IMR-90 (cell line): ENCODE data around the gene VEPH1. TPM values are rescaled to one million over a fixed set of nuclear protein-coding genes. Genes with fewer than 3 reads are reported as not detected.
A peak's percentile ranks its signal among the peaks of the same experiment; 100 is the strongest.

Experiments used
- ATAC-seq: fragments of 200-7000 bp; cut with Tn5 transposase; 2 replicates; pipeline ENCODE4 v1.9.1; 2020; ENCODE audit warnings: low read depth, mild to moderate bottlenecking, moderate library complexity
- BruUV-seq: library from RNA; stranded (reverse); fragments of 400-500 nt; replicated peaks from 2 replicates; lab custom pipeline; 2021; lab: Mats Ljungman, UMichigan
- CTCF ChIA-PET: fragments of 300-600 bp; formaldehyde crosslinking; extraction: SDS; loops from one replicate; lab custom pipeline; 2021; ENCODE audit warnings: antibody characterized with exemption; lab: Yijun Ruan, JAX
- POLR2A ChIA-PET: fragments of 300-600 bp; sonication (Branson Sonifier 250); formaldehyde crosslinking; loops from one replicate; lab custom pipeline; 2022; ENCODE audit warnings: antibody characterized with exemption; ENCODE audit not compliant: unreplicated experiment; lab: Charles Lee
- DNase-seq: peaks from one replicate; pipeline ENCODE4 v3.0.0; 2013
- H2AFZ ChIP-seq: replicated peaks from 2 replicates; pipeline ENCODE3; 2013; ENCODE audit warnings: low read length, mild to moderate bottlenecking; ENCODE audit not compliant: poor library complexity
- H2AK5ac ChIP-seq: 2 replicates; pipeline ENCODE4 v1.6.1; 2013; ENCODE audit warnings: low read depth, low read length, inconsistent platforms
- H2AK9ac ChIP-seq: replicated peaks from 2 replicates; pipeline ENCODE3; 2013; ENCODE audit warnings: mild to moderate bottlenecking, low read depth, low read length, moderate library complexity; ENCODE audit not compliant: poor library complexity
- H2BK120ac ChIP-seq: 2 replicates; pipeline ENCODE4 v1.6.1; 2013; ENCODE audit warnings: low read depth, low read length, inconsistent platforms
- H2BK15ac ChIP-seq: 3 replicates; pipeline ENCODE4 v1.6.1; 2013; ENCODE audit warnings: low read depth, low read length, inconsistent platforms
- H2BK20ac ChIP-seq: 2 replicates; pipeline ENCODE4 v1.6.1; 2013; ENCODE audit warnings: low read depth, mild to moderate bottlenecking, inconsistent platforms, low read length, moderate library complexity
- H2BK5ac ChIP-seq: 2 replicates; pipeline ENCODE4 v1.6.1; 2013; ENCODE audit warnings: mild to moderate bottlenecking, low read depth, low read length, inconsistent platforms; ENCODE audit not compliant: poor library complexity, severe bottlenecking
- H3K14ac ChIP-seq: replicated peaks from 2 replicates; pipeline ENCODE4 v1.6.1; 2013; ENCODE audit warnings: low read depth, low read length, inconsistent platforms
- H3K18ac ChIP-seq: 2 replicates; pipeline ENCODE4 v1.6.1; 2013; ENCODE audit warnings: low read depth, low read length, control low read depth
- H3K23ac ChIP-seq: 2 replicates; pipeline ENCODE4 v1.6.1; 2013; ENCODE audit warnings: low read depth, low read length, inconsistent platforms
- H3K27ac ChIP-seq: 2 replicates; pipeline ENCODE4 v1.5.1; 2013; ENCODE audit warnings: mild to moderate bottlenecking, control low read depth, low read length; ENCODE audit not compliant: insufficient read depth
- H3K27me3 ChIP-seq: 2 replicates; pipeline ENCODE4 v1.6.1; 2013; ENCODE audit warnings: low read length; ENCODE audit not compliant: control insufficient read depth, insufficient read depth
- H3K36me3 ChIP-seq: 2 replicates; pipeline ENCODE4 v1.6.1; 2013; ENCODE audit warnings: low read length, mixed read lengths; ENCODE audit not compliant: control insufficient read depth, insufficient read depth
- H3K4ac ChIP-seq: 2 replicates; pipeline ENCODE4 v1.6.1; 2013; ENCODE audit warnings: low read depth, low read length, inconsistent platforms
- H3K4me1 ChIP-seq: 2 replicates; pipeline ENCODE4 v1.6.1; 2013; ENCODE audit warnings: low read length, mixed read lengths; ENCODE audit not compliant: control insufficient read depth, insufficient read depth
- H3K4me2 ChIP-seq: 2 replicates; pipeline ENCODE4 v1.6.1; 2013; ENCODE audit warnings: low read depth, mild to moderate bottlenecking, control low read depth, low read length, moderate library complexity
- H3K4me3 ChIP-seq: 2 replicates; pipeline ENCODE4 v1.5.1; 2013; ENCODE audit warnings: low read depth, mild to moderate bottlenecking, control low read depth, low read length, moderate library complexity; ENCODE audit not compliant: insufficient read depth
- H3K56ac ChIP-seq: 2 replicates; pipeline ENCODE4 v1.6.1; 2013; ENCODE audit warnings: low read length, inconsistent platforms; ENCODE audit not compliant: insufficient read depth; ENCODE audit errors: extremely low read depth
- H3K79me1 ChIP-seq, 2 experiments: 2 replicates each; pipeline ENCODE4 v1.6.1; 2013; ENCODE audit warnings: low read length in 2 of 2, inconsistent platforms in 1 of 2, low read depth in 1 of 2
- H3K9ac ChIP-seq: 2 replicates; pipeline ENCODE4 v1.6.1; 2013; ENCODE audit warnings: low read depth, low read length, control low read depth
- H3K9me1 ChIP-seq: 2 replicates; pipeline ENCODE4 v1.6.1; 2013; ENCODE audit warnings: low read length, inconsistent platforms; ENCODE audit not compliant: insufficient read depth
- H3K9me3 ChIP-seq: 2 replicates; pipeline ENCODE4 v1.6.1; 2013; ENCODE audit warnings: low read length; ENCODE audit not compliant: control insufficient read depth, insufficient read depth
- H4K20me1 ChIP-seq: 2 replicates; pipeline ENCODE4 v1.6.1; 2013; ENCODE audit warnings: low read length, inconsistent platforms; ENCODE audit not compliant: insufficient read depth
- H4K5ac ChIP-seq: 2 replicates; pipeline ENCODE4 v1.6.1; 2013; ENCODE audit warnings: mild to moderate bottlenecking, low read depth, low read length, control low read depth
- H4K8ac ChIP-seq, 2 experiments: 2 replicates each; pipeline ENCODE4 v1.6.1; 2013; ENCODE audit warnings: low read depth in 2 of 2, low read length in 2 of 2, control low read depth in 1 of 2, inconsistent platforms in 1 of 2
- H4K91ac ChIP-seq: 2 replicates; pipeline ENCODE4 v1.6.1; 2013; ENCODE audit warnings: low read depth, low read length, inconsistent platforms; ENCODE audit not compliant: insufficient read depth
- BHLHE40 ChIP-seq: fragments of 150-350 bp; IDR thresholded peaks from 2 replicates; pipeline ENCODE4 v1.6.1; 2016; ENCODE audit warnings: mild to moderate bottlenecking, low read depth, low read length
- CEBPB ChIP-seq: IDR thresholded peaks from 2 replicates; pipeline ENCODE4 v1.6.1; 2012; ENCODE audit warnings: low read depth, low read length, improper control_type of control experiment
- CHD1 ChIP-seq: IDR thresholded peaks from 2 replicates; pipeline ENCODE4 v1.6.1; 2012; ENCODE audit warnings: low read depth, low read length, improper control_type of control experiment
- CTCF ChIP-seq: conservative IDR thresholded peaks from 2 replicates; pipeline ENCODE4 v1.5.1; 2012; ENCODE audit warnings: mild to moderate bottlenecking, low read depth, low read length, improper control_type of control experiment
- ELK1 ChIP-seq: fragments of 150-350 bp; IDR thresholded peaks from 2 replicates; pipeline ENCODE4 v1.6.1; 2016; ENCODE audit warnings: low read depth, mild to moderate bottlenecking, low read length, moderate library complexity, borderline replicate concordance
- FOS ChIP-seq: fragments of 150-350 bp; IDR thresholded peaks from 2 replicates; pipeline ENCODE4 v1.6.1; 2016; ENCODE audit warnings: low read depth, low read length
- MAFK ChIP-seq: IDR thresholded peaks from 2 replicates; pipeline ENCODE4 v1.6.1; 2012; ENCODE audit warnings: low read depth, low read length, improper control_type of control experiment
- MAZ ChIP-seq: IDR thresholded peaks from 2 replicates; pipeline ENCODE4 v1.6.1; 2012; ENCODE audit warnings: low read depth, mild to moderate bottlenecking, low read length, improper control_type of control experiment, moderate library complexity, borderline replicate concordance
- MXI1 ChIP-seq: IDR thresholded peaks from 2 replicates; pipeline ENCODE4 v1.6.1; 2012; ENCODE audit warnings: low read depth, mild to moderate bottlenecking, low read length, moderate library complexity, borderline replicate concordance
- NFE2L2 ChIP-seq: fragments of 150-350 bp; IDR thresholded peaks from 2 replicates; pipeline ENCODE4 v1.6.1; 2016; ENCODE audit warnings: low read depth, mild to moderate bottlenecking, low read length
- POLR2A ChIP-seq: IDR thresholded peaks from 2 replicates; pipeline ENCODE4 v1.6.1; 2012; ENCODE audit warnings: mild to moderate bottlenecking, low read depth, low read length
- RAD21 ChIP-seq: IDR thresholded peaks from 2 replicates; pipeline ENCODE4 v1.6.1; 2012; ENCODE audit warnings: low read length, improper control_type of control experiment
- RCOR1 ChIP-seq: IDR thresholded peaks from 2 replicates; pipeline ENCODE4 v1.6.1; 2012; ENCODE audit warnings: mild to moderate bottlenecking, low read length, improper control_type of control experiment; ENCODE audit not compliant: insufficient replicate concordance
- RFX5 ChIP-seq: IDR thresholded peaks from 2 replicates; pipeline ENCODE4 v1.8.0; 2012; ENCODE audit warnings: low read depth, mild to moderate bottlenecking, low read length, moderate library complexity
- SMC3 ChIP-seq: fragments of 150-350 bp; IDR thresholded peaks from 2 replicates; pipeline ENCODE4 v1.6.1; 2016; ENCODE audit warnings: low read depth, mild to moderate bottlenecking, antibody characterized with exemption, low read length, moderate library complexity
- USF2 ChIP-seq: fragments of 150-350 bp; IDR thresholded peaks from 2 replicates; pipeline ENCODE4 v1.6.1; 2017; ENCODE audit warnings: mild to moderate bottlenecking, antibody characterized with exemption, low read length, low read depth
- WGBS, 2 experiments: methylation state at CpG; one replicate each; pipeline versions ENCODE4 v1.1.5 to v1.1.7; 2013; ENCODE audit warnings: missing lambda C conversion rate in 2 of 2; ENCODE audit not compliant: insufficient read length in 1 of 2; ENCODE audit errors: extremely low coverage in 2 of 2; 5-methylcytosine and 5-hydroxymethylcytosine counted together
- dilution Hi-C: fragments of 300-500 bp; cut with HindIII; formaldehyde crosslinking; loops from one replicate; pipeline ENCODE4 v1.14.3; 2018; ENCODE audit warnings: low sequenced_read_pairs; ENCODE audit not compliant: unreplicated experiment
- in situ Hi-C: fragments of 300-500 bp; cut with MboI; formaldehyde crosslinking; loops from 3 replicates; pipeline ENCODE4 v1.14.3; 2019; ENCODE audit warnings: low sequenced_read_pairs, inconsistent platforms, mixed read lengths
- intact Hi-C: fragments of 100-400 bp; cut with micrococcal nuclease; formaldehyde crosslinking; loops from 2 replicates; pipeline ENCODE4 v1.10.0; 2022
- polyA plus RNA-seq, 3 experiments: library from polyadenylated mRNA; depleted of rRNA; stranded (reverse); fragments of >200 nt; gene quantifications; 2 replicates each; pipeline ENCODE4 v1.2.3, GENCODE V29; 2012; ENCODE audit warnings: low replicate concordance in 1 of 3
- total RNA-seq: library from RNA; depleted of rRNA; stranded (reverse); fragments of >200 nt; gene quantifications from 2 replicates; pipeline ENCODE4 v1.2.3, GENCODE V29; 2012

The VEPH1 gene
- total and polyA plus RNA-seq, 2 of the 4 experiments (the other 2 are of a cell fraction), result 30.5 to 130 TPM

- Histone ChIP-seq H3K9ac (no peak overlapping the region), H4K20me1 (no peaks in the 10 kb centered on the region), H2AK9ac (no peak overlapping the region), H2AK5ac (peak overlapping the region; percentile 82; the same call in 1 of the 2 replicates), H2BK5ac (no peak overlapping the region), H3K4me2 (no peak overlapping the region), H4K91ac (no peak overlapping the region), H2BK15ac (peak overlapping the region; percentile 72; the same call in 1 of the 3 replicates), H3K9me3 (no peaks in the 10 kb centered on the region), H3K56ac (no peak overlapping the region), H3K79me1 (peaks cover 0 to 12% of the 10 kb centered on the region in 2 experiments; a peak in 2 of 4 replicates), H3K4me1 (no peaks in the 10 kb centered on the region), H4K8ac (no peak overlapping the region), H2AFZ (peak overlapping the region; percentile 46), H3K27me3 (no peaks in the 10 kb centered on the region), H2BK20ac (0 out of 2 replicates have a peak overlapping the region, but pooled peaks have one; percentile 36), H3K9me1 (peaks cover 11% of the 10 kb centered on the region), H3K4ac (peak overlapping the region; percentile 78), H2BK120ac (peak overlapping the region; percentile 71), H4K5ac (no peak overlapping the region), H3K18ac (no peak overlapping the region), H3K36me3 (no peaks in the 10 kb centered on the region), H3K14ac (0 out of 2 replicates have a peak overlapping the region, but pooled peaks have one; percentile 49), H3K27ac (no peak overlapping the region), H3K23ac (peak overlapping the region; percentile 43; the same call in 1 of the 2 replicates), H3K4me3 (no peak overlapping the region)
- dilution Hi-C loops (no loop called here), in situ Hi-C loops (no loop called here), intact Hi-C loops (loop anchor here (5.0 kb wide), 1 partner anchor 45 kb away; no protein-coding TSS in a partner anchor)
- POLR2A ChIA-PET, result no interaction called here
- no TSS peak for BruUV-seq
- CTCF ChIA-PET, result no interaction called here
- 89% methylated on average over 2 of the region's 2 CpGs; no CpG with 5 or more reads in 1 of the 2 experiments for WGBS, 2 experiments
- TF ChIP-seq CEBPB, result no peak
- TF ChIP-seq BHLHE40, result no peak
- no peak for TF ChIP-seq RFX5
- TF ChIP-seq RAD21, result no peak
- no peak for TF ChIP-seq CHD1
- TF ChIP-seq FOS, result no peak
- TF ChIP-seq CTCF, result no peak
- TF ChIP-seq MAFK, result no peak
- TF ChIP-seq ELK1, result no peak
- no peak for TF ChIP-seq MAZ
- no peak for TF ChIP-seq NFE2L2
- no peak for TF ChIP-seq RCOR1
- TF ChIP-seq USF2, result no peak
- no peak for TF ChIP-seq POLR2A
- no peak for TF ChIP-seq MXI1
- no peak for TF ChIP-seq SMC3
- ATAC-seq (peak; percentile 27), DNase-seq (no peak)
Observed at GRCh38 chr3:157417247-157417646, 86.0 kb downstream of the VEPH1 start.
